Neutrophil (primary cell): Measurements from ENCODE around the gene RNASEH2C.

Experiments used
- H3K27ac ChIP-seq: fragments of 200-600 bp; sonication (generic); 2 replicates; pipeline ENCODE4 v1.5.1; 2016; ENCODE audit warnings: mild to moderate bottlenecking, moderate library complexity
- H3K27me3 ChIP-seq: fragments of 200-600 bp; sonication (generic); 2 replicates; pipeline ENCODE4 v1.6.0; 2016; ENCODE audit warnings: mild to moderate bottlenecking
- H3K36me3 ChIP-seq: fragments of 200-600 bp; sonication (generic); 2 replicates; pipeline ENCODE4 v1.5.1; 2017
- H3K4me1 ChIP-seq, 2 experiments: fragments of 200-600 bp in 1 of 2; sonication (generic) in 1 of 2; 1 replicate in 1 of 2; 2 replicates in 1 of 2; pipeline versions ENCODE4 v1.5.1 to v1.6.1; 2013 to 2016; ENCODE audit warnings: low read depth in 1 of 2, low read length in 1 of 2, mild to moderate bottlenecking in 1 of 2, moderate library complexity in 1 of 2; ENCODE audit not compliant: control insufficient read depth in 1 of 2, insufficient read depth in 1 of 2
- H3K4me3 ChIP-seq, 2 experiments: fragments of 200-600 bp in 1 of 2; sonication (generic) in 1 of 2; 1 replicate in 1 of 2; 2 replicates in 1 of 2; pipeline ENCODE4 v1.5.1; 2013 to 2016; ENCODE audit warnings: low read depth in 1 of 2, low read length in 1 of 2, mild to moderate bottlenecking in 1 of 2, moderate library complexity in 1 of 2
- H3K9me3 ChIP-seq: fragments of 200-600 bp; sonication (generic); 2 replicates; pipeline ENCODE4 v1.5.1; 2016
- TF ChIP-seq, protein P1 (sequence below): fragments of 200-600 bp; sonication (generic); IDR thresholded peaks from 2 replicates; pipeline ENCODE4 v1.5.1; 2016; ENCODE audit warnings: antibody characterized with exemption

The RNASEH2C gene

DNA sequence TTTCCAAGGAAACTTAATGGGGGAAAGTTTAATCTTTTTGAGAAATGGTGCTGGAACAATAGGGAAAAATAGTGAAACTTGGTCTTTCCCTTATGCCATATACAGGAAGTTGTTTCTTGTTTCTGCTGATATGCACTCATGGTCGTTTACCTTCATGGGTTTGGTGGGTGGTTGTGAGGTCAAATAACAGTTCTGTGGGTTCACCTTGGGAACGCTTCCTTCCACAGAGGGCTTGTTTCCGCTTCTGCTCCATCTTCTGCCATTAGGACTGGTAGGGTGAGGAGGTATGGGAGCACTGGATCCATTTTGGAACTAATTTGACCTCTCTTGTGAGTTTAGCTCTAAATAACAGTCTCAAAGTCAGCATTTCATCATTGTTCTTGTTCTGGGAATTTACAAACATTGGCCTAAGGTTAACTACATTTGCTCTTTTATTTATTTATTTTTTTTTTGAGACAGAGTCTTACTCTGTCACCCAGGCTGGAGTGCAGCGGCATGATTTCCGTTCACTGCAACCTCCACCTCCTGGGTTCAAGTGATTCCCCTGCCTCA lies 40.3 kb downstream of the RNASEH2C start:
- H3K27me3 ChIP-seq, result no peaks in the 10 kb centered on the region
- H3K4me1 ChIP-seq, result no peaks in the 10 kb centered on the region
- TF ChIP-seq, protein P1, sequence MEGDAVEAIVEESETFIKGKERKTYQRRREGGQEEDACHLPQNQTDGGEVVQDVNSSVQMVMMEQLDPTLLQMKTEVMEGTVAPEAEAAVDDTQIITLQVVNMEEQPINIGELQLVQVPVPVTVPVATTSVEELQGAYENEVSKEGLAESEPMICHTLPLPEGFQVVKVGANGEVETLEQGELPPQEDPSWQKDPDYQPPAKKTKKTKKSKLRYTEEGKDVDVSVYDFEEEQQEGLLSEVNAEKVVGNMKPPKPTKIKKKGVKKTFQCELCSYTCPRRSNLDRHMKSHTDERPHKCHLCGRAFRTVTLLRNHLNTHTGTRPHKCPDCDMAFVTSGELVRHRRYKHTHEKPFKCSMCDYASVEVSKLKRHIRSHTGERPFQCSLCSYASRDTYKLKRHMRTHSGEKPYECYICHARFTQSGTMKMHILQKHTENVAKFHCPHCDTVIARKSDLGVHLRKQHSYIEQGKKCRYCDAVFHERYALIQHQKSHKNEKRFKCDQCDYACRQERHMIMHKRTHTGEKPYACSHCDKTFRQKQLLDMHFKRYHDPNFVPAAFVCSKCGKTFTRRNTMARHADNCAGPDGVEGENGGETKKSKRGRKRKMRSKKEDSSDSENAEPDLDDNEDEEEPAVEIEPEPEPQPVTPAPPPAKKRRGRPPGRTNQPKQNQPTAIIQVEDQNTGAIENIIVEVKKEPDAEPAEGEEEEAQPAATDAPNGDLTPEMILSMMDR, result no peak
- H3K36me3 ChIP-seq, result no peaks in the 10 kb centered on the region
- H3K9me3 ChIP-seq, result no peaks in the 10 kb centered on the region
- H3K4me3 ChIP-seq, result no peak overlapping the region
- no peak overlapping the region for H3K27ac ChIP-seq

- no peaks in the 10 kb centered on the region for H3K4me1 ChIP-seq
- no peaks in the 10 kb centered on the region for H3K36me3 ChIP-seq
- H3K27ac ChIP-seq, result no peak overlapping the region
- TF ChIP-seq, protein P1, result no peak
- no peak overlapping the region for H3K4me3 ChIP-seq
- H3K9me3 ChIP-seq, result no peaks in the 10 kb centered on the region
- no peaks in the 10 kb centered on the region for H3K27me3 ChIP-seq
Observed at GRCh38 chr11:65672982-65673381, 47.6 kb downstream of the RNASEH2C start.

- Histone ChIP-seq H3K9me3 (no peaks in the 10 kb centered on the region), H3K27ac (no peak overlapping the region), H3K4me3 (no peak overlapping the region), H3K27me3 (no peaks in the 10 kb centered on the region), H3K4me1 (no peaks in the 10 kb centered on the region), H3K36me3 (no peaks in the 10 kb centered on the region)
- TF ChIP-seq, protein P1, result no peak
Observed at GRCh38 chr11:65672180-65672860, 48.3 kb downstream of the RNASEH2C start.
